Retinal pigment epithelial cell (primary cell): ENCODE measurements around the gene OSBPL10.

Experiments
- DNase-seq: peaks from one replicate; pipeline ENCODE4 v3.0.0-alpha.2; 2010; ENCODE audit warnings: low read depth
- H3K4me3 ChIP-seq: 2 replicates; pipeline ENCODE4 v1.5.1; 2011; ENCODE audit warnings: mild to moderate bottlenecking, low read length, control low read depth, moderate library complexity
- CTCF ChIP-seq: conservative IDR thresholded peaks from 2 replicates; pipeline ENCODE4 v1.5.1; 2011; ENCODE audit warnings: low read depth, low read length, control low read depth, inconsistent platforms

Gene OSBPL10

GRCh38 chr3:31620656-31621055, 360.4 kb downstream of the OSBPL10 start:
- H3K4me3 ChIP-seq, result no peak overlapping the region
- DNase-seq, result no peak
- no peak for TF ChIP-seq CTCF

GRCh38 chr3:31616711-31617110, 364.4 kb downstream of the OSBPL10 start:
- no peak for TF ChIP-seq CTCF
- DNase-seq, result no peak
- no peak overlapping the region for H3K4me3 ChIP-seq

GRCh38 chr3:31615071-31615875, 365.8 kb downstream of the OSBPL10 start:
- DNase-seq, result no peak
- TF ChIP-seq CTCF, result no peak
- H3K4me3 ChIP-seq, result no peak overlapping the region

GRCh38 chr3:31614162-31614921, 366.7 kb downstream of the OSBPL10 start:
- no peak for TF ChIP-seq CTCF
- DNase-seq, result no peak
- H3K4me3 ChIP-seq, result no peak overlapping the region

- DNase-seq, result no peak
- H3K4me3 ChIP-seq, result no peak overlapping the region
- TF ChIP-seq CTCF, result no peak
Observed at GRCh38 chr3:31613654-31614053, 367.4 kb downstream of the OSBPL10 start.

GRCh38 chr3:31613177-31613576, 367.9 kb downstream of the OSBPL10 start:
- DNase-seq, result no peak
- no peak overlapping the region for H3K4me3 ChIP-seq
- no peak for TF ChIP-seq CTCF
